Dendritic cell treated with granulocyte-macrophage colony-stimulating factor and Interleukin-4, amounts not matched to agents 40 ng/mL and 50 ng/mL, for 4 days (primary cell): ENCODE measurements around the gene TXN2.
A peak's percentile ranks its signal among the peaks of the same experiment; 100 is the strongest.

Experiments
- H3K27ac Mint-ChIP-seq: one replicate; pipeline ENCODE4 v1.8.0; 2022; ENCODE audit warnings: mild to moderate bottlenecking, mixed read lengths
- H3K27me3 Mint-ChIP-seq: one replicate; pipeline ENCODE4 v1.8.0; 2022; ENCODE audit warnings: mild to moderate bottlenecking, mixed read lengths
- H3K36me3 Mint-ChIP-seq: one replicate; pipeline ENCODE4 v1.8.0; 2022; ENCODE audit warnings: low read depth, mixed read lengths
- H3K4me1 Mint-ChIP-seq: one replicate; pipeline ENCODE4 v1.8.0; 2022; ENCODE audit warnings: low read depth, mixed read lengths
- H3K4me3 Mint-ChIP-seq: one replicate; pipeline ENCODE4 v1.8.0; 2022; ENCODE audit warnings: mild to moderate bottlenecking, moderate library complexity, mixed read lengths
- H3K9me3 Mint-ChIP-seq: one replicate; pipeline ENCODE4 v1.8.0; 2022; ENCODE audit warnings: mixed read lengths
- intact Hi-C: fragments of 100-400 bp; cut with micrococcal nuclease; formaldehyde crosslinking; loops from one replicate; pipeline ENCODE4 v1.15.0; 2022

Gene TXN2

GRCh38 chr22:36422287-36423014 is 59.0 kb downstream of the TXN2 start:
- Mint-ChIP-seq H3K36me3 (no peaks in the 10 kb centered on the region), H3K4me3 (no peak overlapping the region)

GRCh38 chr22:36419912-36420882 is 61.2 kb downstream of the TXN2 start:
- Mint-ChIP-seq H3K9me3 (no peaks in the 10 kb centered on the region), H3K27me3 (no peaks in the 10 kb centered on the region), H3K36me3 (no peaks in the 10 kb centered on the region), H3K4me1 (peaks cover 35% of the 10 kb centered on the region), H3K27ac (no peak overlapping the region), H3K4me3 (no peak overlapping the region)
- intact Hi-C loops, result no loop called here

More at GRCh38 chr22:36422287-36423014, 59.0 kb downstream of the TXN2 start:
- H3K27me3 Mint-ChIP-seq, result no peaks in the 10 kb centered on the region
- intact Hi-C loops, result no loop called here
- H3K27ac Mint-ChIP-seq, result no peak overlapping the region
- H3K4me1 Mint-ChIP-seq, result peaks cover 50% of the 10 kb centered on the region
- no peaks in the 10 kb centered on the region for H3K9me3 Mint-ChIP-seq

GRCh38 chr22:36419177-36419911 is 62.1 kb downstream of the TXN2 start:
- H3K4me3 Mint-ChIP-seq, result no peak overlapping the region
- intact Hi-C loops, result no loop called here
- H3K4me1 Mint-ChIP-seq, result peaks cover 27% of the 10 kb centered on the region
- no peaks in the 10 kb centered on the region for H3K9me3 Mint-ChIP-seq
- no peaks in the 10 kb centered on the region for H3K36me3 Mint-ChIP-seq
- H3K27me3 Mint-ChIP-seq, result no peaks in the 10 kb centered on the region
- peak overlapping the region; percentile 25 for H3K27ac Mint-ChIP-seq

GRCh38 chr22:36417281-36417686 is 64.2 kb downstream of the TXN2 start:
- intact Hi-C loops, result no loop called here
- H3K4me3 Mint-ChIP-seq, result no peak overlapping the region

More at GRCh38 chr22:36417281-36417686, 64.2 kb downstream of the TXN2 start:
- no peaks in the 10 kb centered on the region for H3K9me3 Mint-ChIP-seq
- H3K36me3 Mint-ChIP-seq, result no peaks in the 10 kb centered on the region
- H3K27me3 Mint-ChIP-seq, result no peaks in the 10 kb centered on the region
- H3K4me1 Mint-ChIP-seq, result peaks cover 9% of the 10 kb centered on the region
- H3K27ac Mint-ChIP-seq, result no peak overlapping the region
